HG03460 (cell line): ENCODE measurements around the gene CLEC2A.

Experiments
- ATAC-seq: cut with Tn5 transposase; IDR thresholded peaks from one replicate; pipeline ENCODE4 v1.9.1; 2021; ENCODE audit not compliant: unreplicated experiment

The CLEC2A gene

DNA sequence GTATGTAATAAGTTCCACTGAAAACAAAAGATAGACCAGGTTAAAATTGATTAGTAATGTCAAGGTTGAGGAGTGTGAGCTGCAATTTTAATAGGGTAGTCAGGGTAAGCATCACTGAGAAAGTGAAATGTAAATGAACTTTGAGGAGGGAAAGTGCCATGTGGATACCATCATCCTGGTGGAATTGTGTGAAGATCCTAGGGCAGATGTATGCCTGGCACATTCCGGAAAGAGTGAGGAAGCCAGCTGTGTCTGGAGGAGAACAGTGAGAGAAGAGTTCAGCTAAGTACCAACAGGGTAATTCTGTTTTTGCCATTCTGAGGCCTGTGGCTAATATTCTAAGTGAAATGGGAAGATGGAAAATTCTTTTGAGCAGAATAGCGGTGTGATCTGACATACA is 2.9 kb upstream of the CLEC2A start:
- no peak for ATAC-seq

GRCh38 chr12:9933958-9934357 is 1.8 kb upstream of the CLEC2A start:
- ATAC-seq: no peak

GRCh38 chr12:9931245-9931644 is 925 bp downstream of the CLEC2A start:
- ATAC-seq: no peak

GRCh38 chr12:9928607-9929006 is 3.6 kb downstream of the CLEC2A start:
- ATAC-seq: no peak

DNA sequence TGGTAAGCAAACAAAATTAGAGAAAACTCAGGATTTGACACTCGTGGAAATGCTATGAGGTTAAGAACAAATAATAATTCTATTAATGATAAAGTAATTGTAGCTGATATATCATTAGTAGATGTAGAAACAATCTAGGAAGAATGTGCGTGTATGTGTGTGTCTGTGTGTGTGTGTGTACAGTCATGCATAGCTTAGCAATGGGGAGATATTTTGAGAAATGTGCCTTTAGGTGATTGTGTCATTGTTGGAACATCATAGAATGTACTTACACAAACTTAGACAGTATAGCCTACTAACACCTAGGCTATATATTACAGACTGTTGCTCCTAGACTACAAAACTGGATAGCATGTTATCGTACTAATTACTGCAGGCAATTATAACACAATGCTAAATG is 5.3 kb downstream of the CLEC2A start:
- no peak for ATAC-seq

DNA sequence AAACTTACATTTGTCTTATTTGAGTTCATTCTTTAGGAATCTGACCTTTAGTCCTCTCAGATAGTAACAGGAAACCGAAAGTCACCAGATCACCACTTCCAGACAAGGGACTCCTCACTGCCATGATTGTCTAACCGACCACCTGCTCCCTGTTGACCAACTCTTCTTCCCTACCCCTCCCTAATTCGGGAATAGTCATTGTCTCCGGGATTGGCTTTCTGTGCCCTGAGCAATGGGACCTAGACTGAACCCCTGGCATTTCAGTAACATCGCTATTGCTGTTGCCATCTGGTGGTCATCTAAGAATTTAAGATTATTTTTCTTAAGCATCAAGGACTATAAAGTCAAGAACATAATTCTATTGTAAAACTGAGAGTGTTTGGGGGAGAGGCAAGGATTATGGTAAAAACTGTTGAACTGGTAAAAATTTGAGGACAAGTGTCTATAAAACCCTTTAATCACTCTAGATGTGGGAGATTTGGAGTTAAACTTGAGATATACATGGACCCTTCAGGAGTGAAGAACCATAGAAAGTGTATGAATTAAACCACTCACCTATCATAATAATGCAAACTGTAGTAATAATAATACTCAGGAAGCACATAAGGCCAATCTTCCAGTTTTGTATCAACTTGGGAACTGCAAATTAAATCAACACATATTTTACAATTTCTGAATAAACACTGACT is 6.3 kb downstream of the CLEC2A start:
- no peak for ATAC-seq

DNA sequence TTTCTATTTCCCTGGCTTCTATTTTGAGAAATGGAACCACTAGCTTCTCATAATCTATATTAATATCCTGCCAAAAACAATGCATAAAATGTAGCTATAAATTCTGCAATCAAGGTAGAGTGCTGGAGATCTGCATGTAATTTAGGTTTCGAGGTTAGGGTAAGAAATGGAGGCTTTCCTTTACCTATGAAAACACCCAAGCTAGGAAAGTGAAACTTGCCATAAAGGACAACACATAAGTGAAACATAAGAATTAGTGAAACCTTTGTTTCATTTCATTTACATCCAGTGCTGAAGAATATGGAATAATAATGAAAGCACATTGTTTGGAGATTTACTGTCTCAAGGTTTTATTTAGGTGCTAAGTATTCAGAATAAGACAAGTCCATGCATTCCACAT is 9.7 kb downstream of the CLEC2A start:
- no peak for ATAC-seq

- ATAC-seq: no peak
Measured at GRCh38 chr12:9920451-9920850, 11.7 kb downstream of the CLEC2A start.

DNA sequence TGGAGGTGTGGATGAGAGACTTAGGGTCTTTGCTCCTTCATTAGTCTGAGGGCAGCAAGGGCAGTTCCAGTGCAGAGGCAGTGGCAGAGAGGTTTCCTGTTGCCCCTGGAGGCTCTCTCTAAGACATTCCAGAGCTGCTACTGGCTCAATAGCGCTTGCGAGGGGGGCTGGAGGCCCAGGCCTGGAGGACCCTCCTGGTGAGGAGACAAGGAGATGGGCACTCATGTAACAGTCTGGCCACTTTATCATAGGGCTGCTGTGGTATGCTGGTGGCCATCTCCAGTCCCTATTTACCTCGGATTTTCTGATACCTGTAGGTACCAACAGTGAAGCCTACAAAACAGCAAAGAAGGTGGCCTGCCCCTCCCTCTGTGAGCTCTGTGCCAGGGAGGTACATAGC is 12.7 kb downstream of the CLEC2A start:
- ATAC-seq: no peak

DNA sequence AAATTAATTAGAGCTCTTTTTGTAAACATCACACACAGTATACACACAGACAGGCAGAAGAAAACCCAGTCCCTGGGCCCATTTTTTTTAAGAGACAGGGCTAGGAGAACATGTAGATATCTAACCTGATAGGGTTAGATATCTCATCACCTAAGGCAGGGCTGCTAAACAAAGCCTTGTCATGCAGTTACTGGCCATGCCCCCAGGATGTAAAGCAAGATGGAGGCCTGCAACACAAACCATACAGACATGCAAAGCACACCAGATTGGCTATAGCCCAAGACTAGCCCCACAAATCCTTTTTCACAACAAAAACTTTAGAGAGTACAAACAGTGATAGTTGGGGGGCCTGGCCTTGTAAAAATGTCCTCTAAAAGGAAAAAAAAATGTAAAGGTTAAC is 20.5 kb downstream of the CLEC2A start:
- no peak for ATAC-seq

GRCh38 chr12:9910716-9911421 is 21.3 kb downstream of the CLEC2A start:
- no peak for ATAC-seq

- no peak for ATAC-seq
Measured at GRCh38 chr12:9909724-9910123, 22.4 kb downstream of the CLEC2A start.

GRCh38 chr12:9908350-9908749 is 23.8 kb downstream of the CLEC2A start:
- no peak for ATAC-seq

DNA sequence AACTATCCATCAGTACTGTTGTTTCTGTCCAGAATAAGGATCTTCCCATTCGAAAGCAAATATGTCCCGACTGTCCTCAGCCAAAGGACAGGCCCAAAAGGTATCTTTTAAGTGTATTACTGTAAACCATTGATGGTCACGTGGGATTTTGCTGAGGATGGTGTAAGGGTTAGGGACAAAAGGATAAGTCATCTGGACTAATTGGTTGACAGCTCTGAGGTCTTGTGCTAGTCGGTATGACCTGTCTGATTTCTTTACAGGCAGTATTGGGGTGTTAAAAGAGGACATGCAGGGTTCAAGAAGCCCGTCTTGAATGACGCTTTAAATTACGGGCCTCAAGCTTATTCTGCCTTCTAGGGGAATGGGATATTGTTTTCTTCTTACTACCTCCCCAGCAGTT is 24.4 kb downstream of the CLEC2A start:
- ATAC-seq: no peak

DNA sequence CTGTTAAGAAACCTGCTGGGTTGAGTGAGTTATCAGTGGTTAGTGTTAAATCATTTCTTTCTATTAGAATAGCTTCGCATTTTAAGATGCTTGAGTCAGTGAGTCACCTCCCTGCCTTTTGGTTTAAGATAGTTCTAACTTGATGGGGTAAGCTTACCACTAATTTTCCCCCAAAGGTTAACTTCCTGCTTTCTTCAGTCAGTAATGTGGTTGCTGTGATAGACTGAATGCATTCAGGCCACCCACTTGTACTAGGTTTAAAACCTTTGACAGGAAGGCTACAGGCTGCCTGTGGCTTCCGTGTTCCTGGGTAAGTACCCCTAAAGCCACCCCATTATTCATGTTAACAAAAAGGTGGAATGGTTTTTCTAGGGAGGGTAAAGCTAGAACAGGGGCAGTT is 25.3 kb downstream of the CLEC2A start:
- ATAC-seq: no peak

DNA sequence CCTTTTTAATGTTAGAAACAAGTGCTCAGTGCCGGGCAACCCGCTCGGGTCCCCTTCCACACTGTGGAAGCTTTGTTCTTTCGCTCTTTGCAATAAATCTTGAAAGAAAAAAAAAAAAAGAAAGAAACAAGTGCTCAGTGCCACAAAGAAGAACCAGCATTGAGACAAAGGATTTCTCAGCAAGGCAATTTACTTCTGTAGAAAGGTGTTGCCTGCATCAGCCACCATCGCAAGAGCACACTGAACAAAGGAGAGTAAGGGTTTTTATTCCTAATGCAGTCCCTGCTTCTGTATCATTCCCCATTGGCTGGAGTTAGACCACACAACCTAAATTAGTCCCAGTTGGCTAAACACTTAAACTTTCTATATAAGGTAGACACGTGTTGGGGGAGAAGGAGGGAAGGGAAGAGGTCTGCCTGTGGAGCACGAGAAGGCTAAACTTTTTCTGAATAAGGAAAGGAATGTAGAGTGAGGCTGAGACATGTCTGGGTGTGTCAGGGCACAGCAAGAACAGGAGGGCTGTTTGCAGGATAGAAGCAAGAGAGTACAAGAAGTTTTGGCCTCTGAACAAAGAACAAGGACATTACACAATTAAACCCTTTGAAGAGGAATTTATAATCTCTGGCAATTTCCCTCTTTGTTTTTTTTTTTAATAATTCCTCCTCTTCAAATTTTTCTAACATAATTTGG is 29.5 kb downstream of the CLEC2A start:
- no peak for ATAC-seq

DNA sequence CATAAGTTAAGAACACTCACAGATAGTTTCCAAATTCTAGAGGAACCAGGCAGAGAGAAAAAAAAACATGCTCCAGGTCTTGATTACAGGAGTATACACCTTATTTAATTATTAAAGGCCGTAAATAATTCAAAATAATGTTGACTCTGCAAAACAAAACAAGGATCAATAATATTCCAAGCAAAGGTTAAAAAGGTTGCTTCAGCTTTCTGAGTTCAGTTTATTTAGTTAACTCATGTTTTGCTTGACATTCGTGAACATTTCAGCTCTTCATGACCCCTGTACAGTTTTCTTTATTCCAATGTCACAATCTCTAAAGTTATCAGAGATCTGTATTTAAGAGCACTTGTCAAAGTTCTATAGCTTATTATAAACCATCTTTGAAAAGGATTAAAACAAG is 31.2 kb downstream of the CLEC2A start:
- ATAC-seq: no peak

- no peak for ATAC-seq
Measured at GRCh38 chr12:9899209-9899608, 33.0 kb downstream of the CLEC2A start.

DNA sequence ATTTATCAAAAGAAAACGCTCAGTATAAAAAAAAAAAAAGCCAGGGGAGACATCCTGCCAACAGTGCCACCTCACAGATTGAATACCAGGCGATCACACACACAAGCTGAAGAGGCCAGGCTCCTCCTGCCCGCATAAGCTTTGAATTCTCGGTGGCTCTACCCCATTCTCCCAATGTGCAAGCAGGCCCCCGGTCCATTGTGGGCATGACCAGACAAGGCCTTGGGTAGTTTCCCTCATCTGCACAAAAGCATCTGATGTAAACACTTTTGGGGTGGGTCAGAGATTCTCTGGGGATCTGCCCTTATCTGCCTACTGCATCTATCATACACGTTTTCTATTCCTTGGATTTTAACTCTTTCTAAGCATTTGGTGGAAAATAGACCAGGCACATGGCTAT is 34.6 kb downstream of the CLEC2A start:
- no peak for ATAC-seq

DNA sequence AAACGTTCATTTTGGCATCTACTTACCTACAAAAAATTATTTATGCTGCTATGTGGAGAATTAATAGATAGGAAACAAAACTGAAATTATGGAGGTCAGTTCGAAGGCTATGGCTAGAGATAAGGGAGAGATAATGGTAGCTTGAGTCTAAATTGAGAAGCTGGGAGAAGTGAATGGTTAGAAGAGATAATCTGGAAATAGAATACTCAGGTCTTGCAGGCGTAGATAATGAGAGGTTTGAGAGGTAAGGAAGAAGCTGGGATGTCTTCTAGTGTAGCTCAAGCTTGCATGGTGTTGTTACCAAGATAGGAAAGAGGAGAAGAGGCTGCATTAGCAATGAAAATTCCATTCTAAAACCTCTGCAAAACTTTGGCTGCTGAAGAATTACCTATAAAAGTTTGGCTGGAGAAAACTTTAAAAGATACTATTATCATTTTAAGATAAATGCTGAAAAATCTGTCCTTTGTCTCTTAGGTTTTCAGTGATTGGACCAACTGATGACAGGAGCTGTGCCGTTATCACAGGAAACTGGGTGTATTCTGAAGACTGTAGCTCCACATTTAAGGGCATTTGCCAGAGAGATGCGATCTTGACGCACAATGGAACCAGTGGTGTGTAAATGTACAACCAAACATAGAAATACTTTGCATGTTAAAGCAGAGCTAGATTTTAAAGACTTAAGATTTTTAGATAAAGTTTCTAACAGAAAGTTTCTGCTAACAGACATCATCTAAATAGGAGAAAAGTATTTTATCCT is 36.8 kb downstream of the CLEC2A start:
- no peak for ATAC-seq

- ATAC-seq: no peak
Measured at GRCh38 chr12:9888665-9889273, 43.4 kb downstream of the CLEC2A start.
